Hematopoietic multipotent progenitor cell treated with erythropoietin and hydrocortisone succinate and interleukin-3 and kit ligand, for 15 days (in vitro differentiated cells): ENCODE results near the gene DAB1.

Source experiments
- DNase-seq: peaks from one replicate; pipeline ENCODE4 v3.0.0-alpha.2; 2015; ENCODE audit warnings: low spot score

The DAB1 gene

GRCh38 chr1:57072401-57073110 lies 351.3 kb downstream of the DAB1 start:
- DNase-seq: no peak

- no peak for DNase-seq
These were observed 356.0 kb downstream of the DAB1 start for GRCh38 chr1:57067863-57068262.

GRCh38 chr1:57066980-57067610 lies 356.8 kb downstream of the DAB1 start:
- DNase-seq: no peak

- DNase-seq: no peak
These were observed 358.4 kb downstream of the DAB1 start for GRCh38 chr1:57065442-57065841.

GRCh38 chr1:57064379-57065140 lies 359.3 kb downstream of the DAB1 start:
- no peak for DNase-seq

- DNase-seq: no peak
These were observed 360.3 kb downstream of the DAB1 start for GRCh38 chr1:57063406-57064125.

- DNase-seq: no peak
These were observed 362.5 kb downstream of the DAB1 start for GRCh38 chr1:57061369-57061768.

GRCh38 chr1:57060451-57060850 lies 363.4 kb downstream of the DAB1 start:
- DNase-seq: no peak

- DNase-seq: no peak
These were observed 365.0 kb downstream of the DAB1 start for GRCh38 chr1:57058652-57059501.

- no peak for DNase-seq
These were observed 375.0 kb downstream of the DAB1 start for GRCh38 chr1:57048856-57049255.

- DNase-seq: no peak
These were observed 377.4 kb downstream of the DAB1 start for GRCh38 chr1:57046462-57046861.

GRCh38 chr1:57041901-57042300 lies 382.0 kb downstream of the DAB1 start:
- no peak for DNase-seq

GRCh38 chr1:57040811-57041210 lies 383.0 kb downstream of the DAB1 start:
- no peak for DNase-seq

- DNase-seq: no peak
These were observed 386.9 kb downstream of the DAB1 start for GRCh38 chr1:57036641-57037579.

GRCh38 chr1:57034713-57035112 lies 389.1 kb downstream of the DAB1 start:
- DNase-seq: no peak

GRCh38 chr1:57033222-57034001 lies 390.4 kb downstream of the DAB1 start:
- DNase-seq: no peak

- DNase-seq: no peak
These were observed 397.1 kb downstream of the DAB1 start for GRCh38 chr1:57026624-57027354.

GRCh38 chr1:57024855-57025254 lies 399.0 kb downstream of the DAB1 start:
- no peak for DNase-seq

GRCh38 chr1:57024428-57024827 lies 399.4 kb downstream of the DAB1 start:
- no peak for DNase-seq
